Trophoblast cell (in vitro differentiated cells and primary cell): ENCODE data around the gene ALK.

Source experiments
- DNase-seq, 2 donors: peaks; one replicate each; pipeline ENCODE4 v3.0.0-alpha.2; 2016
- H2AFZ ChIP-seq: 2 replicates; pipeline ENCODE4 v1.6.1; 2013; ENCODE audit warnings: low read length, moderate library complexity, mild to moderate bottlenecking; ENCODE audit not compliant: insufficient read depth, poor library complexity
- H2AK5ac ChIP-seq: 2 replicates; pipeline ENCODE4 v1.6.1; 2013; ENCODE audit warnings: mild to moderate bottlenecking, low read length
- H2BK120ac ChIP-seq: 2 replicates; pipeline ENCODE4 v1.6.1; 2013; ENCODE audit warnings: low read length, mild to moderate bottlenecking, moderate library complexity; ENCODE audit not compliant: insufficient read depth, poor library complexity
- H2BK12ac ChIP-seq: 2 replicates; pipeline ENCODE4 v1.6.1; 2013; ENCODE audit warnings: mild to moderate bottlenecking, low read length, moderate library complexity
- H2BK5ac ChIP-seq: 2 replicates; pipeline ENCODE4 v1.6.1; 2013; ENCODE audit warnings: low read length, low read depth, moderate library complexity, mild to moderate bottlenecking; ENCODE audit not compliant: poor library complexity
- H3K14ac ChIP-seq: 2 replicates; pipeline ENCODE4 v1.6.1; 2013; ENCODE audit warnings: mild to moderate bottlenecking, low read length
- H3K18ac ChIP-seq: 2 replicates; pipeline ENCODE4 v1.6.1; 2013; ENCODE audit warnings: mild to moderate bottlenecking, low read length
- H3K23ac ChIP-seq: 2 replicates; pipeline ENCODE4 v1.6.1; 2013; ENCODE audit warnings: low read length
- H3K27ac ChIP-seq: 2 replicates; pipeline ENCODE4 v1.5.1; 2013; ENCODE audit warnings: low read depth, mild to moderate bottlenecking, inconsistent platforms, low read length, moderate library complexity
- H3K27me3 ChIP-seq: 2 replicates; pipeline ENCODE4 v1.6.1; 2013; ENCODE audit warnings: inconsistent platforms, mild to moderate bottlenecking, low read length, moderate library complexity; ENCODE audit not compliant: insufficient read depth
- H3K36me3 ChIP-seq, 2 experiments: 1 replicate in 1 of 2; 2 replicates in 1 of 2; pipeline ENCODE4 v1.6.1; 2013; ENCODE audit warnings: low read length in 2 of 2, mild to moderate bottlenecking in 2 of 2, moderate library complexity in 1 of 2; ENCODE audit not compliant: insufficient read depth in 2 of 2, control insufficient read depth in 1 of 2
- H3K4ac ChIP-seq: 2 replicates; pipeline ENCODE4 v1.6.1; 2013; ENCODE audit warnings: low read depth, mild to moderate bottlenecking, low read length, moderate library complexity
- H3K4me1 ChIP-seq, 2 experiments: 1 replicate in 1 of 2; 2 replicates in 1 of 2; pipeline ENCODE4 v1.6.1; 2013; ENCODE audit warnings: low read length in 2 of 2, mild to moderate bottlenecking in 2 of 2, moderate library complexity in 1 of 2; ENCODE audit not compliant: insufficient read depth in 2 of 2, control insufficient read depth in 1 of 2
- H3K4me2 ChIP-seq: 2 replicates; pipeline ENCODE4 v1.6.1; 2013; ENCODE audit warnings: inconsistent platforms, mild to moderate bottlenecking, low read length, moderate library complexity
- H3K4me3 ChIP-seq: 2 replicates; pipeline ENCODE4 v1.5.1; 2013; ENCODE audit warnings: mild to moderate bottlenecking, low read depth, low read length, inconsistent platforms
- H3K79me1 ChIP-seq: one replicate; pipeline ENCODE4 v1.6.1; 2013; ENCODE audit warnings: low read length
- H3K79me2 ChIP-seq: 2 replicates; pipeline ENCODE4 v1.6.1; 2013; ENCODE audit warnings: low read length, mild to moderate bottlenecking; ENCODE audit not compliant: control insufficient read depth, insufficient read depth, poor library complexity
- H3K9ac ChIP-seq: 2 replicates; pipeline ENCODE4 v1.6.1; 2013; ENCODE audit warnings: mild to moderate bottlenecking, low read length
- H3K9me3 ChIP-seq: 2 replicates; pipeline ENCODE4 v1.6.1; 2013; ENCODE audit warnings: low read depth, mild to moderate bottlenecking, control low read depth, inconsistent platforms, low read length; ENCODE audit not compliant: insufficient read depth
- H4K12ac ChIP-seq: 2 replicates; pipeline ENCODE4 v1.6.1; 2013; ENCODE audit warnings: low read depth, mild to moderate bottlenecking, low read length, moderate library complexity
- H4K8ac ChIP-seq: 2 replicates; pipeline ENCODE4 v1.6.1; 2013; ENCODE audit warnings: low read depth, mild to moderate bottlenecking, low read length, moderate library complexity
- H4K91ac ChIP-seq: one replicate; pipeline ENCODE4 v1.6.1; 2013; ENCODE audit warnings: low read depth, mild to moderate bottlenecking, low read length, moderate library complexity
- WGBS: extraction: QIAGEN DNeasy Blood & Tissue Kit; methylation state at CpG from one replicate; pipeline ENCODE4 v1.1.7; 2013; ENCODE audit warnings: missing lambda C conversion rate; ENCODE audit not compliant: insufficient read length, insufficient coverage; ENCODE audit errors: extremely low coverage; 5-methylcytosine and 5-hydroxymethylcytosine counted together

Gene ALK

GRCh38 chr2:29774624-29775023, 146.8 kb downstream of the ALK start:
- Histone ChIP-seq H3K4me3 (no peak overlapping the region), H3K36me3 (no peaks in the 10 kb centered on the region), H3K4ac (no peak overlapping the region), H2BK120ac (no peak overlapping the region), H3K23ac (no peak overlapping the region), H3K27ac (no peak overlapping the region), H3K9ac (no peak overlapping the region), H3K27me3 (no peaks in the 10 kb centered on the region), H3K14ac (no peak overlapping the region), H4K91ac (no peak overlapping the region), H2AFZ (no peak overlapping the region), H3K18ac (no peak overlapping the region), H3K4me2 (no peak overlapping the region), H2AK5ac (no peak overlapping the region), H4K12ac (no peak overlapping the region), H3K79me2 (no peaks in the 10 kb centered on the region), H2BK5ac (no peak overlapping the region), H2BK12ac (no peak overlapping the region), H3K9me3 (peaks cover 2% of the 10 kb centered on the region), H4K8ac (no peak overlapping the region), H3K79me1 (no peaks in the 10 kb centered on the region), H3K4me1 (peaks cover 0 to 3% of the 10 kb centered on the region in 2 experiments)
- no peak for DNase-seq
- WGBS, result no CpG with 5 or more reads among the region's 6 CpGs

GRCh38 chr2:29770846-29771245, 150.5 kb downstream of the ALK start:
- Histone ChIP-seq H3K23ac (peak overlapping the region; percentile 3), H4K8ac (no peak overlapping the region), H3K4me2 (no peak overlapping the region), H3K4me3 (no peak overlapping the region), H4K91ac (no peak overlapping the region), H4K12ac (no peak overlapping the region), H2BK12ac (no peak overlapping the region), H2AK5ac (no peak overlapping the region), H3K9ac (no peak overlapping the region), H2BK120ac (no peak overlapping the region), H3K4ac (no peak overlapping the region), H3K14ac (no peak overlapping the region), H3K79me1 (no peaks in the 10 kb centered on the region), H3K4me1 (no peaks in the 10 kb centered on the region), H2BK5ac (no peak overlapping the region), H3K36me3 (no peaks in the 10 kb centered on the region), H3K79me2 (no peaks in the 10 kb centered on the region), H3K9me3 (no peaks in the 10 kb centered on the region), H3K27me3 (no peaks in the 10 kb centered on the region), H3K18ac (no peak overlapping the region), H3K27ac (no peak overlapping the region), H2AFZ (no peak overlapping the region)
- WGBS, result no CpG with 5 or more reads among the region's 3 CpGs
- no peak for DNase-seq

GRCh38 chr2:29769847-29770246, 151.5 kb downstream of the ALK start:
- Histone ChIP-seq H3K79me2 (no peaks in the 10 kb centered on the region), H2AK5ac (no peak overlapping the region), H3K4me1 (no peaks in the 10 kb centered on the region), H3K9me3 (no peaks in the 10 kb centered on the region), H2BK5ac (no peak overlapping the region), H4K91ac (no peak overlapping the region), H3K27me3 (no peaks in the 10 kb centered on the region), H3K9ac (no peak overlapping the region), H2BK12ac (no peak overlapping the region), H3K18ac (no peak overlapping the region), H4K12ac (no peak overlapping the region), H3K27ac (no peak overlapping the region), H3K14ac (no peak overlapping the region), H3K23ac (no peak overlapping the region), H4K8ac (no peak overlapping the region), H2AFZ (no peak overlapping the region), H3K4me2 (no peak overlapping the region), H3K4ac (no peak overlapping the region), H3K4me3 (no peak overlapping the region), H3K36me3 (no peaks in the 10 kb centered on the region), H2BK120ac (no peak overlapping the region), H3K79me1 (no peaks in the 10 kb centered on the region)
- WGBS, result no CpG with 5 or more reads among the region's 4 CpGs
- no peak for DNase-seq

- no CpG with 5 or more reads among the region's 9 CpGs for WGBS
- H4K91ac ChIP-seq, result no peak overlapping the region
- no peaks in the 10 kb centered on the region for H3K9me3 ChIP-seq
- H2AFZ ChIP-seq, result no peak overlapping the region
- H2BK120ac ChIP-seq, result no peak overlapping the region
- no peak overlapping the region for H3K23ac ChIP-seq
- no peak overlapping the region for H3K9ac ChIP-seq
- no peak overlapping the region for H2BK12ac ChIP-seq
- no peak overlapping the region for H2AK5ac ChIP-seq
- no peak overlapping the region for H4K12ac ChIP-seq
- H3K14ac ChIP-seq, result no peak overlapping the region
- no peaks in the 10 kb centered on the region for H3K4me1 ChIP-seq
- DNase-seq, result no peak
- H3K18ac ChIP-seq, result no peak overlapping the region
- no peak overlapping the region for H3K4me3 ChIP-seq
- no peak overlapping the region for H3K4ac ChIP-seq
- H3K79me1 ChIP-seq, result no peaks in the 10 kb centered on the region
- H4K8ac ChIP-seq, result no peak overlapping the region
- H3K27ac ChIP-seq, result no peak overlapping the region
- H3K27me3 ChIP-seq, result no peaks in the 10 kb centered on the region
- H2BK5ac ChIP-seq, result no peak overlapping the region
- no peaks in the 10 kb centered on the region for H3K79me2 ChIP-seq
- H3K36me3 ChIP-seq, result no peaks in the 10 kb centered on the region
- no peak overlapping the region for H3K4me2 ChIP-seq
These were observed 153.6 kb downstream of the ALK start for GRCh38 chr2:29767606-29768335.
